NCI-H82 treated with DMSO at 0.1 percent for 48 hours (cell line): Measurements from ENCODE around the gene AGAP1.

Experiments used
- DNase-seq: peaks from one replicate; lab custom pipeline; 2025; ENCODE audit not compliant: unreplicated experiment; lab: John Stamatoyannopoulos, UW

Gene AGAP1

GRCh38 chr2:235546151-235546435, 52.2 kb downstream of the AGAP1 start:
- DNase-seq: no peak

- no peak for DNase-seq
Measured at GRCh38 chr2:235546436-235546835, 52.6 kb downstream of the AGAP1 start.

GRCh38 chr2:235549735-235550377, 56.0 kb downstream of the AGAP1 start:
- no peak for DNase-seq

- DNase-seq: no peak
Measured at GRCh38 chr2:235550378-235550760, 56.5 kb downstream of the AGAP1 start.

- DNase-seq: no peak
Measured at GRCh38 chr2:235550946-235551345, 57.1 kb downstream of the AGAP1 start.

GRCh38 chr2:235551965-235552364, 58.1 kb downstream of the AGAP1 start:
- no peak for DNase-seq

GRCh38 chr2:235552671-235553070, 58.8 kb downstream of the AGAP1 start:
- no peak for DNase-seq

- no peak for DNase-seq
Measured at GRCh38 chr2:235553291-235553690, 59.4 kb downstream of the AGAP1 start.

GRCh38 chr2:235553696-235554100, 59.9 kb downstream of the AGAP1 start:
- DNase-seq: no peak

- no peak for DNase-seq
Measured at GRCh38 chr2:235554385-235554784, 60.5 kb downstream of the AGAP1 start.

GRCh38 chr2:235554936-235555335, 61.1 kb downstream of the AGAP1 start:
- no peak for DNase-seq

- no peak for DNase-seq
Measured at GRCh38 chr2:235555371-235555770, 61.5 kb downstream of the AGAP1 start.

GRCh38 chr2:235556086-235556485, 62.2 kb downstream of the AGAP1 start:
- DNase-seq: no peak

GRCh38 chr2:235556901-235557300, 63.1 kb downstream of the AGAP1 start:
- DNase-seq: no peak

GRCh38 chr2:235557903-235558302, 64.1 kb downstream of the AGAP1 start:
- DNase-seq: no peak

GRCh38 chr2:235558572-235558971, 64.7 kb downstream of the AGAP1 start:
- DNase-seq: no peak

GRCh38 chr2:235560345-235560744, 66.5 kb downstream of the AGAP1 start:
- DNase-seq: no peak

- peak; percentile 73 for DNase-seq
Measured at GRCh38 chr2:235561450-235561849, 67.6 kb downstream of the AGAP1 start.

GRCh38 chr2:235562065-235562747, 68.4 kb downstream of the AGAP1 start:
- no peak for DNase-seq

GRCh38 chr2:235563056-235563910, 69.4 kb downstream of the AGAP1 start:
- DNase-seq: no peak

GRCh38 chr2:235564066-235564465, 70.2 kb downstream of the AGAP1 start:
- no peak for DNase-seq

GRCh38 chr2:235564884-235565530, 71.2 kb downstream of the AGAP1 start:
- DNase-seq: no peak
